ENCODE results near the gene LEP. TPM values are rescaled to one million over a fixed set of nuclear protein-coding genes. Genes with fewer than 3 reads are reported as not detected.

The LEP gene
- total RNA-seq, 1 donor from 2014 or later = not detected

DNA sequence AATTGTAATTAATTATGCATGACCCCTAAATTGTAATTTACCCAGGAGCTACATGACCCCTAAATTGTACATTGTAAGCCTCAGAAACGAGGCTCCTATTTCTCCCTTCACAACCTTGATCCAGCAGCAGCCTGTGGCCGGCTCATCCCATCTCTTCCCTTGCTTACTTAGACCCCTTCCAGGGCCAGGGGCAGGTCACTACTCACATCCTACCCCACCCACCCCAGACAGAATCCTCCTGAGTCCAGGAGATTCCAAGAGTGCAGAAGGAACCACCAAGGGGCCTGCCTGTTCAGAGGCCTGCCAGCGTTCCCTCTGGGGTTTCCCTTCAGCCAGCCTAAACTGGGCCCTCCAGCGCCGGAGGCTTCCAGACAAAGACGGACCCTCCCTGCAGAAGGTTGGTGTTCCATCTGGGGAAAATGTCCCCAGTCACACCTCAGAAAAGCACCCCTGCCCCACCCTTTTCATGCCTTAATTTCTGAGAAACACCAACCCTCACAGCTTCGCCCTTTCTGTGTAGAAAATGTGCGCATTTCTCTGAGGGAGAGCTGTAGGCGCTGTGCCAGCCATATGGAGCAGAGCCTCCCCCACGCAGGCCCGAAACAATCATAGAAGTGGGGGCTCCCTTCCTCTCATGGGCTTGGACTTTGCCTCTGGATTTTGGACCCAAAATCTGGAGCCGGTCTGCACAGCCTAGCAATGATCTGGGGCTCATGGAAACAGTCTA, 19.2 kb downstream of the LEP start:
- intact Hi-C loops (cut with DNase I) = no loop called here
- DNase-seq (ENCODE audit: low spot score in 2 of 2) = no peak

GRCh38 chr7:128262273-128263028, 21.4 kb downstream of the LEP start:
- no peak for TF ChIP-seq CTCF (IDR thresholded peaks at IDR 0.05)
- Histone ChIP-seq H3K36me3 (no peaks in the 10 kb centered on the region), H3K27me3 (no peaks in the 10 kb centered on the region), H3K4me3 (no peak overlapping the region), H3K4me1 (no peaks in the 10 kb centered on the region), H3K27ac (no peak overlapping the region), H3K9me3 (no peaks in the 10 kb centered on the region)
- intact Hi-C loops (cut with DNase I) = no loop called here
- DNase-seq (ENCODE audit: low spot score in 2 of 2) = no peak

More for the DNA sequence above, 19.2 kb downstream of the LEP start:
- no peaks in the 10 kb centered on the region for H3K9me3 ChIP-seq
- H3K27ac ChIP-seq = no peak overlapping the region
- no peaks in the 10 kb centered on the region for H3K27me3 ChIP-seq
- no peaks in the 10 kb centered on the region for H3K36me3 ChIP-seq
- H3K4me3 ChIP-seq = no peak overlapping the region
- H3K4me1 ChIP-seq = no peaks in the 10 kb centered on the region
- no peak for TF ChIP-seq CTCF (IDR thresholded peaks at IDR 0.05)

GRCh38 chr7:128263420-128263819, 22.3 kb downstream of the LEP start:
- Histone ChIP-seq H3K27me3 (no peaks in the 10 kb centered on the region), H3K27ac (no peak overlapping the region), H3K36me3 (no peaks in the 10 kb centered on the region), H3K9me3 (no peaks in the 10 kb centered on the region), H3K4me1 (no peaks in the 10 kb centered on the region), H3K4me3 (no peak overlapping the region)
- no peak for TF ChIP-seq CTCF (IDR thresholded peaks at IDR 0.05)
- intact Hi-C loops (cut with DNase I) = no loop called here
- DNase-seq (ENCODE audit: low spot score in 2 of 2) = no peak

GRCh38 chr7:128264477-128264876, 23.4 kb downstream of the LEP start:
- DNase-seq (ENCODE audit: low spot score in 2 of 2) = no peak
- no peaks in the 10 kb centered on the region for H3K27me3 ChIP-seq
- no peak for TF ChIP-seq CTCF (IDR thresholded peaks at IDR 0.05)
- no peak overlapping the region for H3K27ac ChIP-seq
- H3K9me3 ChIP-seq = no peaks in the 10 kb centered on the region
- intact Hi-C loops (cut with DNase I) = no loop called here
- H3K4me1 ChIP-seq = no peaks in the 10 kb centered on the region
- H3K4me3 ChIP-seq = no peak overlapping the region
- no peaks in the 10 kb centered on the region for H3K36me3 ChIP-seq

- TF ChIP-seq CTCF (IDR thresholded peaks at IDR 0.05) = no peak
- intact Hi-C loops (cut with DNase I) = no loop called here
- Histone ChIP-seq H3K4me1 (no peaks in the 10 kb centered on the region), H3K27me3 (no peaks in the 10 kb centered on the region), H3K4me3 (no peak overlapping the region), H3K27ac (no peak overlapping the region), H3K9me3 (no peaks in the 10 kb centered on the region), H3K36me3 (no peaks in the 10 kb centered on the region)
- no peak for DNase-seq (ENCODE audit: low spot score in 2 of 2)
Observed at GRCh38 chr7:128265156-128265905, 24.3 kb downstream of the LEP start.
